ENCODE measurements around the gene IPO11.

The IPO11 gene

GRCh38 chr5:62374090-62374489, 38.5 kb upstream of the IPO11 start:
- Histone ChIP-seq H3K27ac (ENCODE audit: poor library complexity, severe bottlenecking) (no peak overlapping the region), H3K4me1 (ENCODE audit: insufficient read depth, poor library complexity, severe bottlenecking) (peaks cover 8% of the 10 kb centered on the region), H3K4me3 (ENCODE audit: severe bottlenecking) (no peak overlapping the region), H3K9me3 (ENCODE audit: severe bottlenecking) (no peaks in the 10 kb centered on the region), H3K36me3 (ENCODE audit: low read depth) (peaks cover 93% of the 10 kb centered on the region), H3K27me3 (ENCODE audit: insufficient read depth, poor library complexity, severe bottlenecking) (no peaks in the 10 kb centered on the region)
- DNase-seq (ENCODE audit: low spot score) (no peak), ATAC-seq (ENCODE audit: low read depth) (no peak)
- TF ChIP-seq CTCF (IDR thresholded peaks at IDR 0.05; ENCODE audit: poor library complexity, severe bottlenecking), result no peak

- no peak for TF ChIP-seq CTCF (IDR thresholded peaks at IDR 0.05; ENCODE audit: poor library complexity, severe bottlenecking)
- H3K36me3 ChIP-seq (ENCODE audit: low read depth), result peaks cover 98% of the 10 kb centered on the region
- ATAC-seq (ENCODE audit: low read depth) (no peak), DNase-seq (ENCODE audit: low spot score) (no peak)
- peak overlapping the region; percentile 6 for H3K27ac ChIP-seq (ENCODE audit: poor library complexity, severe bottlenecking)
- H3K4me3 ChIP-seq (ENCODE audit: severe bottlenecking), result no peak overlapping the region
- no peaks in the 10 kb centered on the region for H3K9me3 ChIP-seq (ENCODE audit: severe bottlenecking)
- H3K4me1 ChIP-seq (ENCODE audit: insufficient read depth, poor library complexity, severe bottlenecking), result peaks cover 8% of the 10 kb centered on the region
- no peaks in the 10 kb centered on the region for H3K27me3 ChIP-seq (ENCODE audit: insufficient read depth, poor library complexity, severe bottlenecking)
Measured at GRCh38 chr5:62375627-62376026, 36.9 kb upstream of the IPO11 start.

- Histone ChIP-seq H3K27me3 (ENCODE audit: insufficient read depth, poor library complexity, severe bottlenecking) (no peaks in the 10 kb centered on the region), H3K9me3 (ENCODE audit: severe bottlenecking) (no peaks in the 10 kb centered on the region), H3K36me3 (ENCODE audit: low read depth) (peaks cover 98% of the 10 kb centered on the region), H3K4me1 (ENCODE audit: insufficient read depth, poor library complexity, severe bottlenecking) (peaks cover 8% of the 10 kb centered on the region), H3K27ac (ENCODE audit: poor library complexity, severe bottlenecking) (peak overlapping the region; percentile 6), H3K4me3 (ENCODE audit: severe bottlenecking) (no peak overlapping the region)
- DNase-seq (ENCODE audit: low spot score) (no peak), ATAC-seq (ENCODE audit: low read depth) (peak; percentile 72)
- TF ChIP-seq CTCF (IDR thresholded peaks at IDR 0.05; ENCODE audit: poor library complexity, severe bottlenecking), result no peak
Measured at GRCh38 chr5:62376064-62376463, 36.5 kb upstream of the IPO11 start.

GRCh38 chr5:62385131-62385530, 27.4 kb upstream of the IPO11 start:
- H3K9me3 ChIP-seq (ENCODE audit: severe bottlenecking), result no peaks in the 10 kb centered on the region
- H3K27ac ChIP-seq (ENCODE audit: poor library complexity, severe bottlenecking), result peak overlapping the region; percentile 98
- TF ChIP-seq CTCF (IDR thresholded peaks at IDR 0.05; ENCODE audit: poor library complexity, severe bottlenecking), result no peak
- no peak for DNase-seq (ENCODE audit: low spot score)
- H3K27me3 ChIP-seq (ENCODE audit: insufficient read depth, poor library complexity, severe bottlenecking), result no peaks in the 10 kb centered on the region
- ATAC-seq (ENCODE audit: low read depth), result peak; percentile 22
- no peak overlapping the region for H3K4me3 ChIP-seq (ENCODE audit: severe bottlenecking)
- peaks cover 39% of the 10 kb centered on the region for H3K4me1 ChIP-seq (ENCODE audit: insufficient read depth, poor library complexity, severe bottlenecking)
- peaks cover 84% of the 10 kb centered on the region for H3K36me3 ChIP-seq (ENCODE audit: low read depth)

GRCh38 chr5:62385816-62386400, 26.7 kb upstream of the IPO11 start:
- no peaks in the 10 kb centered on the region for H3K27me3 ChIP-seq (ENCODE audit: insufficient read depth, poor library complexity, severe bottlenecking)
- ATAC-seq (ENCODE audit: low read depth), result peak; percentile 97
- H3K27ac ChIP-seq (ENCODE audit: poor library complexity, severe bottlenecking), result peak overlapping the region; percentile 98
- DNase-seq (ENCODE audit: low spot score), result no peak
- H3K4me1 ChIP-seq (ENCODE audit: insufficient read depth, poor library complexity, severe bottlenecking), result peaks cover 39% of the 10 kb centered on the region
- TF ChIP-seq CTCF (IDR thresholded peaks at IDR 0.05; ENCODE audit: poor library complexity, severe bottlenecking), result no peak
- no peaks in the 10 kb centered on the region for H3K9me3 ChIP-seq (ENCODE audit: severe bottlenecking)
- H3K4me3 ChIP-seq (ENCODE audit: severe bottlenecking), result no peak overlapping the region
- H3K36me3 ChIP-seq (ENCODE audit: low read depth), result peaks cover 84% of the 10 kb centered on the region
